HCT116 (cell line): ENCODE data around the gene TFF3. TPM values are rescaled to one million over a fixed set of nuclear protein-coding genes. Genes with fewer than 3 reads are reported as not detected.

ENCODE experiments used
- ATAC-seq: fragments of 200-7000 bp; cut with Tn5 transposase; 2 replicates; pipeline ENCODE4 v1.9.1; 2020; ENCODE audit warnings: mild to moderate bottlenecking, moderate library complexity
- BruUV-seq: library from RNA; stranded (reverse); fragments of 400-500 nt; replicated peaks from 2 replicates; lab custom pipeline; 2021; lab: Mats Ljungman, UMichigan
- CTCF ChIA-PET: fragments of 300-600 bp; sonication (Branson Sonifier 250); formaldehyde crosslinking; loops from one replicate; lab custom pipeline; 2021; ENCODE audit warnings: antibody characterized with exemption; lab: Charles Lee
- POLR2A ChIA-PET: fragments of 300-600, 350-600 bp; sonication (Branson Sonifier 250); formaldehyde crosslinking; loops from one replicate; lab custom pipeline; 2021; ENCODE audit warnings: antibody characterized with exemption; lab: Charles Lee
- RAD21 ChIA-PET, 2 experiments: fragments of 300-600 bp; sonication (Branson Sonifier 250); formaldehyde crosslinking; loops; one replicate each; lab custom pipeline; 2023; ENCODE audit warnings: low total read pairs in 2 of 2; ENCODE audit not compliant: uncharacterized antibody in 2 of 2, unreplicated experiment in 2 of 2, low non-redundant PET in 1 of 2; lab: Charles Lee
- DNase-seq: peaks from one replicate; pipeline ENCODE4 v3.0.0-alpha.2; 2010; ENCODE audit warnings: low read depth, low spot score
- H2AFZ ChIP-seq: fragments of 200-600 bp; shearing (Covaris generic), sonication (generic); 2 replicates; pipeline ENCODE4 v1.6.1; 2017; ENCODE audit warnings: low read depth, mixed run types, mixed read lengths, antibody characterized with exemption, low read length; ENCODE audit not compliant: poor library complexity, severe bottlenecking
- H3K27ac ChIP-seq: 2 replicates; pipeline ENCODE4 v1.5.1; 2012; ENCODE audit warnings: low read depth, low read length
- H3K27me3 ChIP-seq: fragments of 200-600 bp; sonication (generic); 2 replicates; pipeline ENCODE4 v1.6.1; 2016; ENCODE audit warnings: mixed run types, low read length, mixed read lengths; ENCODE audit not compliant: insufficient read depth
- H3K36me3 ChIP-seq, 2 experiments: fragments of 200-500 bp in 1 of 2; fragments of 200-600 bp in 1 of 2; sonication (Bioruptor generic) in 1 of 2; sonication (generic) in 1 of 2; 2 replicates each; pipeline versions ENCODE4 v1.5.1 to v1.6.1; 2014 to 2016; ENCODE audit warnings: low read length in 2 of 2, inconsistent platforms in 1 of 2, mixed read lengths in 1 of 2, mixed run types in 1 of 2; ENCODE audit not compliant: insufficient read depth in 2 of 2, control insufficient read depth in 1 of 2
- H3K4me1 ChIP-seq, 2 experiments: fragments of 200-600 bp in 1 of 2; sonication (generic) in 1 of 2; 2 replicates each; pipeline versions ENCODE4 v1.5.1 to v1.6.1; 2012 to 2017; ENCODE audit warnings: low read length in 2 of 2, inconsistent platforms in 1 of 2, mild to moderate bottlenecking in 1 of 2, mixed read lengths in 1 of 2, mixed run types in 1 of 2, moderate library complexity in 1 of 2; ENCODE audit not compliant: insufficient read depth in 2 of 2, control insufficient read depth in 1 of 2
- H3K4me2 ChIP-seq: fragments of 200-600 bp; sonication (generic); 2 replicates; pipeline ENCODE4 v1.6.1; 2017; ENCODE audit warnings: mixed run types, low read length, mixed read lengths
- H3K4me3 ChIP-seq, 2 experiments: fragments of 200-600 bp in 1 of 2; sonication (generic) in 1 of 2; replicated peaks in 1 of 2; 2 replicates each; pipeline ENCODE4 v1.5.1; 2011 to 2016; ENCODE audit warnings: low read length in 2 of 2, control low read depth in 1 of 2, low read depth in 1 of 2, mild to moderate bottlenecking in 1 of 2, mixed read lengths in 1 of 2, mixed run types in 1 of 2
- H3K79me2 ChIP-seq: fragments of 200-600 bp; sonication (generic); 2 replicates; pipeline ENCODE4 v1.6.1; 2017; ENCODE audit warnings: mild to moderate bottlenecking, mixed run types, low read length, moderate library complexity, mixed read lengths; ENCODE audit not compliant: insufficient read depth
- H3K9ac ChIP-seq: fragments of 200-600 bp; sonication (generic); 2 replicates; pipeline ENCODE4 v1.6.1; 2016; ENCODE audit warnings: low read length, mixed read lengths
- H3K9me2 ChIP-seq: fragments of 200-600 bp; sonication (generic), shearing (Covaris generic); 2 replicates; pipeline ENCODE4 v1.6.1; 2017; ENCODE audit warnings: mixed run types, mild to moderate bottlenecking, moderate library complexity; ENCODE audit not compliant: insufficient read depth
- H3K9me3 ChIP-seq, 2 experiments: fragments of 200-500 bp in 1 of 2; fragments of 200-600 bp in 1 of 2; sonication (Bioruptor generic) in 1 of 2; sonication (generic) in 1 of 2; 2 replicates each; pipeline ENCODE4 v1.6.1; 2014 to 2017; ENCODE audit warnings: low read length in 2 of 2, mixed read lengths in 2 of 2, inconsistent platforms in 1 of 2, low read depth in 1 of 2, mild to moderate bottlenecking in 1 of 2, mixed run types in 1 of 2, moderate library complexity in 1 of 2; ENCODE audit not compliant: control insufficient read depth in 1 of 2, insufficient read depth in 1 of 2
- H4K20me1 ChIP-seq: fragments of 200-600 bp; sonication (generic), shearing (Covaris generic); 2 replicates; pipeline ENCODE4 v1.6.1; 2017; ENCODE audit warnings: mixed run types, mild to moderate bottlenecking, moderate library complexity; ENCODE audit not compliant: insufficient read depth
- ATF3 ChIP-seq: IDR thresholded peaks from 2 replicates; pipeline ENCODE4 v1.6.1; 2012
- CBX3 ChIP-seq: IDR thresholded peaks from 2 replicates; pipeline ENCODE4 v1.6.1; 2012; ENCODE audit warnings: low read depth
- CEBPB ChIP-seq: IDR thresholded peaks from 2 replicates; pipeline ENCODE4 v1.6.1; 2012; ENCODE audit warnings: low read depth
- CTCF ChIP-seq, 3 experiments: fragments of 200-600 bp in 1 of 3; sonication (generic) in 1 of 3; IDR thresholded peaks in 2 of 3; conservative IDR thresholded peaks in 1 of 3; 2 replicates each; pipeline ENCODE4 v1.5.1; 2012 to 2017; ENCODE audit warnings: low read depth in 2 of 3, low read length in 2 of 3, antibody characterized with exemption in 1 of 3, borderline replicate concordance in 1 of 3, control low read depth in 1 of 3, mild to moderate bottlenecking in 1 of 3, mixed read lengths in 1 of 3, mixed run types in 1 of 3, moderate library complexity in 1 of 3; ENCODE audit not compliant: insufficient read depth in 1 of 3
- EGR1 ChIP-seq: IDR thresholded peaks from 2 replicates; pipeline ENCODE4 v1.6.1; 2012; ENCODE audit warnings: low read depth
- ELF1 ChIP-seq: IDR thresholded peaks from 2 replicates; pipeline ENCODE4 v1.6.1; 2012; ENCODE audit warnings: low read depth, borderline replicate concordance
- EZH2 ChIP-seq: fragments of 200-600 bp; sonication (generic); IDR thresholded peaks from 2 replicates; pipeline ENCODE4 v1.6.1; 2017; ENCODE audit warnings: antibody characterized with exemption, mixed run types
- JUND ChIP-seq: IDR thresholded peaks from 2 replicates; pipeline ENCODE4 v1.6.1; 2012
- MAX ChIP-seq: IDR thresholded peaks from 2 replicates; pipeline ENCODE4 v1.6.1; 2012
- POLR2AphosphoS5 ChIP-seq: IDR thresholded peaks from 2 replicates; pipeline ENCODE4 v1.6.1; 2011; ENCODE audit warnings: mild to moderate bottlenecking, low read depth, low read length, moderate library complexity
- RAD21 ChIP-seq: IDR thresholded peaks from 2 replicates; pipeline ENCODE4 v1.6.1; 2012; ENCODE audit warnings: low read depth, mild to moderate bottlenecking
- SP1 ChIP-seq: IDR thresholded peaks from 2 replicates; pipeline ENCODE4 v1.6.1; 2012; ENCODE audit warnings: low read depth
- SRF ChIP-seq: IDR thresholded peaks from 2 replicates; pipeline ENCODE4 v1.6.1; 2012; ENCODE audit warnings: low read depth
- TCF7L2 ChIP-seq: IDR thresholded peaks from 2 replicates; pipeline ENCODE4 v1.7.0; 2011; ENCODE audit warnings: borderline replicate concordance, inconsistent platforms; ENCODE audit not compliant: insufficient read depth, insufficient read length; ENCODE audit errors: extremely low read depth
- YY1 ChIP-seq: IDR thresholded peaks from 2 replicates; pipeline ENCODE4 v1.6.1; 2011; ENCODE audit warnings: low read length, low read depth, moderate library complexity, mild to moderate bottlenecking; ENCODE audit not compliant: insufficient replicate concordance; ENCODE audit errors: extremely low read depth
- ZNF274 ChIP-seq: fragments of 200-500 bp; sonication (Bioruptor generic); IDR thresholded peaks from 2 replicates; pipeline ENCODE4 v1.6.1; 2014; ENCODE audit warnings: mild to moderate bottlenecking, low read depth, low read length, inconsistent platforms
- intact Hi-C: fragments of 100-400 bp; cut with micrococcal nuclease; formaldehyde crosslinking; loops from 2 replicates; pipeline ENCODE4 v1.10.0; 2022
- total RNA-seq: library from RNA; stranded (reverse); gene quantifications from one replicate; pipeline ENCODE4 v1.2.1, GENCODE V29; 2021; ENCODE audit not compliant: unreplicated experiment

The TFF3 gene
- total RNA-seq, 1 experiment from 2014 or later = 0.22 TPM

DNA sequence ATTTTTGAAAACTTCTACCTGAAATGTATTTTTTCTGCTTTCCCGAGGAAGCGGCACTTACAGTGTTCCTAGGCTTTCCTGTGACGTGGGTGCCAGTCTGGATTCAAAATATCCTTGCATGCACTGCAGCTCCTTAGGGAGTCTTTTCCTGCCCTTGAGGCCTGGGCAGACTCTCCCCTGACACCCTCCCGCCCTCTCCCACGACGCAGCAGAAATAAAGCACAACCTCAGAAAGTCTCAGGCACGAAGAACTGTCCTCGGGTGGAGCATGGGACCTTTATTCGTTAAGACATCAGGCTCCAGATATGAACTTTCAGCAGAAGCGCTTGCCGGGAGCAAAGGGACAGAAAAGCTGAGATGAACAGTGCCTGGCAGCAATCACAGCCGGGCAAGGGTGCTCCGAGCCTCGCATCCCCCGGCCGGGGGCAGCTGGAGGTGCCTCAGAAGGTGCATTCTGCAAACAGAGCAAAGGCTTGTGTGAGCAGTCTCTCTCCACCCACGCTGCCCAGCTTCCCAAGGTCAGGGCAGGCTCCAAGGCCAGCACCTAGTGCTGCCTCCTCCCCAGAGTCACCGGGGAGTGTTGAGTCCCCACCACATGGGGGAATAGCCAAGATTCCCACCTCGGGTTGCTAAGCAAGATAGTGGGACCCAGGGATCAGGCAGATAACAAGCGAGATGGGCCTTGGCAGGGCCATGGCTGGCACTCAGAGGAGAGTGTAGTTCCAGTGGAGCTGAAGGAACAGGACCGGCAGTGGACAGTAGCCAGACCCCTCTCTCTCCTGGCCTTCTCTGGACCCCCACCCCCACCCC is 3.2 kb downstream of the TFF3 start:
- no TSS peak for BruUV-seq
- CTCF ChIA-PET = no interaction called here

More for the DNA sequence above, 3.2 kb downstream of the TFF3 start:
- ATAC-seq = no peak
- Histone ChIP-seq H3K79me2 (no peaks in the 10 kb centered on the region), H2AFZ (no peak overlapping the region), H3K4me1 (peaks cover 0 to 5% of the 10 kb centered on the region in 2 experiments; a peak in 1 of 4 replicates), H3K9me2 (no peaks in the 10 kb centered on the region), H3K27ac (no peak overlapping the region), H3K4me2 (no peak overlapping the region), H3K9ac (no peak overlapping the region), H3K36me3 (no peaks in the 10 kb centered on the region), H3K9me3 (no peaks in the 10 kb centered on the region), H3K4me3 (no peak overlapping the region), H4K20me1 (no peaks in the 10 kb centered on the region), H3K27me3 (no peaks in the 10 kb centered on the region)
- ChIA-PET RAD21 (no interaction called here), POLR2A (no interaction called here)
- intact Hi-C loops = no loop called here
- no peak for TF ChIP-seq SP1
- TF ChIP-seq YY1 = no peak
- TF ChIP-seq TCF7L2 = no peak
- no peak for TF ChIP-seq CEBPB
- no peak for TF ChIP-seq EGR1
- no peak for TF ChIP-seq ZNF274
- no peak for TF ChIP-seq SRF
- no peak for TF ChIP-seq RAD21
- no peak for TF ChIP-seq ATF3
- TF ChIP-seq MAX = no peak
- no peak for TF ChIP-seq ELF1
- TF ChIP-seq JUND = no peak
- no peak for TF ChIP-seq POLR2AphosphoS5
- TF ChIP-seq EZH2 = no peak
- TF ChIP-seq CBX3 = no peak
- no peak for TF ChIP-seq CTCF (IDR thresholded peaks at IDR 0.05 in 2 of 3, conservative IDR thresholded peaks at IDR 0.05 in 1 of 3; ENCODE audit: borderline replicate concordance in 1 of 3, insufficient read depth in 1 of 3, low read depth in 2 of 3, low read length in 2 of 3)
- no peak for DNase-seq
